SU-DHL-6 (cell line): ENCODE results near the gene GPD2.

ENCODE experiments used
- H2AFZ ChIP-seq: fragments of 200-600 bp; sonication (generic); 2 replicates; pipeline ENCODE4 v1.6.1; 2014; ENCODE audit warnings: low read depth, mild to moderate bottlenecking, moderate library complexity, mixed read lengths, antibody characterized with exemption, low read length; ENCODE audit not compliant: severe bottlenecking
- H3F3A ChIP-seq: fragments of 200-600 bp; shearing (Covaris generic); 2 replicates; pipeline ENCODE4 v1.6.0; 2016; ENCODE audit warnings: antibody characterized with exemption, mild to moderate bottlenecking; ENCODE audit not compliant: insufficient read depth
- H3K27ac ChIP-seq: fragments of 200-600 bp; sonication (generic); 2 replicates; pipeline ENCODE4 v1.5.1; 2016; ENCODE audit warnings: low read depth, mild to moderate bottlenecking, low read length, moderate library complexity, mixed read lengths
- H3K27me3 ChIP-seq: fragments of 200-600 bp; sonication (generic), shearing (Covaris generic); 2 replicates; pipeline ENCODE4 v1.6.0; 2014; ENCODE audit warnings: mild to moderate bottlenecking, low read length
- H3K36me3 ChIP-seq: fragments of 200-600 bp; sonication (generic); 2 replicates; pipeline ENCODE4 v1.6.1; 2014; ENCODE audit warnings: mild to moderate bottlenecking, low read length, mixed read lengths
- H3K4me2 ChIP-seq: fragments of 300-600, 200-600 bp; shearing (Covaris generic), sonication (generic); 2 replicates; pipeline ENCODE4 v1.6.0; 2014; ENCODE audit warnings: low read length, low read depth, mild to moderate bottlenecking; ENCODE audit not compliant: poor library complexity, severe bottlenecking
- H3K4me3 ChIP-seq: fragments of 200-600 bp; sonication (generic); 2 replicates; pipeline ENCODE4 v1.5.1; 2014; ENCODE audit warnings: antibody characterized with exemption, low read length, mild to moderate bottlenecking, mixed read lengths; ENCODE audit not compliant: insufficient read depth, poor library complexity, severe bottlenecking
- H3K79me2 ChIP-seq: fragments of 200-600 bp; sonication (generic); 2 replicates; pipeline ENCODE4 v1.6.1; 2014; ENCODE audit warnings: mild to moderate bottlenecking, low read length, moderate library complexity; ENCODE audit not compliant: insufficient read depth
- H3K9ac ChIP-seq: fragments of 200-600 bp; sonication (generic); 2 replicates; pipeline ENCODE4 v1.7.0; 2014; ENCODE audit warnings: mild to moderate bottlenecking, low read length
- H3K9me2 ChIP-seq: fragments of 200-600 bp; sonication (generic); replicated peaks from 2 replicates; pipeline ENCODE4 v1.6.1; 2014; ENCODE audit warnings: low read length; ENCODE audit not compliant: insufficient read depth
- H3K9me3 ChIP-seq: fragments of 200-600 bp; sonication (generic); 2 replicates; pipeline ENCODE4 v1.6.1; 2014; ENCODE audit warnings: low read length, mixed read lengths; ENCODE audit not compliant: insufficient read depth
- H4K20me1 ChIP-seq: fragments of 200-600 bp; sonication (generic); 2 replicates; pipeline ENCODE4 v1.6.1; 2014; ENCODE audit warnings: low read depth, mild to moderate bottlenecking, antibody characterized with exemption, low read length, moderate library complexity, mixed read lengths
- CTCF ChIP-seq: fragments of 200-600 bp; sonication (generic); IDR thresholded peaks from one replicate; pipeline ENCODE4 v1.5.1; 2017; ENCODE audit warnings: antibody characterized with exemption, mild to moderate bottlenecking, low read length, moderate library complexity; ENCODE audit not compliant: insufficient read depth, poor library complexity, severe bottlenecking
- EZH2phosphoT487 ChIP-seq: fragments of 200-600 bp; sonication (generic), shearing (Covaris generic); conservative IDR thresholded peaks from 2 replicates; pipeline ENCODE4 v1.6.1; 2018; ENCODE audit warnings: mild to moderate bottlenecking, antibody characterized with exemption, low read length, moderate library complexity, mixed read lengths

Gene GPD2

GRCh38 chr2:156437931-156438410 is 1.8 kb downstream of the GPD2 start:
- Histone ChIP-seq H3K9ac (no peak overlapping the region), H3K27ac (no peak overlapping the region), H3F3A (no peaks in the 10 kb centered on the region), H3K36me3 (no peaks in the 10 kb centered on the region), H4K20me1 (no peaks in the 10 kb centered on the region), H2AFZ (no peak overlapping the region), H3K9me3 (no peaks in the 10 kb centered on the region), H3K79me2 (no peaks in the 10 kb centered on the region), H3K27me3 (no peaks in the 10 kb centered on the region), H3K9me2 (no peaks in the 10 kb centered on the region), H3K4me3 (no peak overlapping the region), H3K4me2 (peak overlapping the region; percentile 56)
- TF ChIP-seq EZH2phosphoT487 = no peak
- no peak for TF ChIP-seq CTCF

- Histone ChIP-seq H2AFZ (no peak overlapping the region), H3K9me3 (no peaks in the 10 kb centered on the region), H3K27me3 (no peaks in the 10 kb centered on the region), H3F3A (no peaks in the 10 kb centered on the region), H3K4me3 (no peak overlapping the region), H3K4me2 (no peak overlapping the region), H3K79me2 (no peaks in the 10 kb centered on the region), H3K9ac (no peak overlapping the region), H3K27ac (no peak overlapping the region), H4K20me1 (no peaks in the 10 kb centered on the region), H3K36me3 (no peaks in the 10 kb centered on the region), H3K9me2 (no peaks in the 10 kb centered on the region)
- no peak for TF ChIP-seq CTCF
- TF ChIP-seq EZH2phosphoT487 = no peak
Measured at GRCh38 chr2:156443089-156443488, 6.9 kb downstream of the GPD2 start.

- Histone ChIP-seq H3K27ac (no peak overlapping the region), H3F3A (no peaks in the 10 kb centered on the region), H3K36me3 (no peaks in the 10 kb centered on the region), H3K4me2 (no peak overlapping the region), H3K9ac (no peak overlapping the region), H3K79me2 (no peaks in the 10 kb centered on the region), H3K27me3 (no peaks in the 10 kb centered on the region), H3K9me3 (no peaks in the 10 kb centered on the region), H3K9me2 (no peaks in the 10 kb centered on the region), H2AFZ (no peak overlapping the region), H4K20me1 (no peaks in the 10 kb centered on the region), H3K4me3 (no peak overlapping the region)
- TF ChIP-seq EZH2phosphoT487 (no peak), CTCF (no peak)
Measured at GRCh38 chr2:156445296-156446220, 9.4 kb downstream of the GPD2 start.
